RWPE1 (cell line): ENCODE data around the gene CD72.
A peak's percentile ranks its signal among the peaks of the same experiment; 100 is the strongest.
"Not testable (repeated sequence)": the region's sequence is repeated elsewhere in the genome, so short reads cannot be mapped to it uniquely, and the experiment has no call there.

Experiments
- CTCF ChIA-PET: fragments of 350-600 bp; sonication (Branson Sonifier 250); formaldehyde crosslinking; extraction: SDS; loops from one replicate; lab custom pipeline; 2021; lab: Yijun Ruan, JAX
- POLR2A ChIA-PET: fragments of 400-600 bp; formaldehyde crosslinking; extraction: SDS; loops from one replicate; lab custom pipeline; 2020; ENCODE audit warnings: antibody characterized with exemption; ENCODE audit not compliant: low non-redundant PET; lab: Yijun Ruan, JAX
- DNase-seq: peaks from one replicate; pipeline ENCODE4 v3.0.0; 2012; ENCODE audit warnings: low spot score
- H3K27ac ChIP-seq: fragments of 450-650 bp; 2 replicates; pipeline ENCODE4 v1.5.1; 2017
- TF ChIP-seq, protein P1 (sequence below): fragments of 450-650 bp; conservative IDR thresholded peaks from 2 replicates; pipeline ENCODE4 v1.5.1; 2017; ENCODE audit warnings: low read depth, mild to moderate bottlenecking

CD72 gene

DNA sequence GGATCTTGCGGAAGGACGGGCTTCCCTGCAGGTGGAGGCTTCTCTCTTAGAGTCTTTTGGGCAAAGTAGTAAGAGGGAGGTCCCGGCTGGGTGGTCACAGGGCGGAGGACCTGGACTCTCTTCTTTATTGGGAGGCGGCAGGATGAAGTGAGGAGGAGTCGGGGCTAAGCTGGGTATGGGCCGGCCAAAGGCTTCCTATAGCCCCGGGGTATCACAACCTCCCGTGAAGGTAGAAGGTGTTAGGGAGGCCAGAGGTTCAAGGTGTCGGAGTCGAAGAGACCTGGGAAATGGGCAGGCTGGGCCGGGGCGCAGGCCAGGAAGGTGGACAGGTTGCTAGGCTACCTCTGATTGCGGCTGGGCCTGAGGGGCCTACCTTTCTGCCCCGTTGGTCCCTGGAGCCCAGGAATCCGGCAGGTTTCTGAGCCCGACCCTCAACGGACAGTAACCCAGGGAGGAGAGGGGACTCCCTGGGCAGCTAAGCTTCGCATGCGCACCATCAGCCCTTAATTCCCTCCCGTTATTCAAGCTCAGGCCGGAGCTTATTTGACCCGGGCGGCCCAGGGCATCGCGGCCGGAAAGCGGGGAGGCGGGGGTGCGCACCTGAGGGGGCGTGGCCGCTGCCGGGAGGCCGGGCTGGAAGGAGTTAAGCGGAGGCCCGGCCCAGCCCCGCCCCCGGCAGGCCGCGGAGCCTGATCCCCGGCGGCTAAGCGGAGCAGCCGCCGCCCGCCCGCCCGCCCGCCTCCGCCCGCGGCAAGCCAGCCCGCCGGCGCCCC, 13.4 kb downstream of the CD72 start, which contains the start of gene TESK1:
TSS of gene TESK1 (plus strand) at position 685 of the 773 bp plus-strand sequence. CDS start 358 bp downstream, outside the sequence.
- DNase-seq, result peak; percentile 95
- TF ChIP-seq, protein P1, sequence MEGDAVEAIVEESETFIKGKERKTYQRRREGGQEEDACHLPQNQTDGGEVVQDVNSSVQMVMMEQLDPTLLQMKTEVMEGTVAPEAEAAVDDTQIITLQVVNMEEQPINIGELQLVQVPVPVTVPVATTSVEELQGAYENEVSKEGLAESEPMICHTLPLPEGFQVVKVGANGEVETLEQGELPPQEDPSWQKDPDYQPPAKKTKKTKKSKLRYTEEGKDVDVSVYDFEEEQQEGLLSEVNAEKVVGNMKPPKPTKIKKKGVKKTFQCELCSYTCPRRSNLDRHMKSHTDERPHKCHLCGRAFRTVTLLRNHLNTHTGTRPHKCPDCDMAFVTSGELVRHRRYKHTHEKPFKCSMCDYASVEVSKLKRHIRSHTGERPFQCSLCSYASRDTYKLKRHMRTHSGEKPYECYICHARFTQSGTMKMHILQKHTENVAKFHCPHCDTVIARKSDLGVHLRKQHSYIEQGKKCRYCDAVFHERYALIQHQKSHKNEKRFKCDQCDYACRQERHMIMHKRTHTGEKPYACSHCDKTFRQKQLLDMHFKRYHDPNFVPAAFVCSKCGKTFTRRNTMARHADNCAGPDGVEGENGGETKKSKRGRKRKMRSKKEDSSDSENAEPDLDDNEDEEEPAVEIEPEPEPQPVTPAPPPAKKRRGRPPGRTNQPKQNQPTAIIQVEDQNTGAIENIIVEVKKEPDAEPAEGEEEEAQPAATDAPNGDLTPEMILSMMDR, result no peak
- POLR2A ChIA-PET, result interaction anchor here (0.5 to 1.2 kb wide), 3 partner anchors 18 to 53 kb away, joined by 3 to 4 read pairs (median 3); partner anchors contain the start of genes CCDC107 and RMRP
- CTCF ChIA-PET, result interaction anchor here (0.6 to 0.7 kb wide), 2 partner anchors 141 to 602 kb away, joined by 3 to 4 read pairs; no protein-coding TSS in a partner anchor
- peak within 1 kb of the TSS; percentile 92 for H3K27ac ChIP-seq

DNA sequence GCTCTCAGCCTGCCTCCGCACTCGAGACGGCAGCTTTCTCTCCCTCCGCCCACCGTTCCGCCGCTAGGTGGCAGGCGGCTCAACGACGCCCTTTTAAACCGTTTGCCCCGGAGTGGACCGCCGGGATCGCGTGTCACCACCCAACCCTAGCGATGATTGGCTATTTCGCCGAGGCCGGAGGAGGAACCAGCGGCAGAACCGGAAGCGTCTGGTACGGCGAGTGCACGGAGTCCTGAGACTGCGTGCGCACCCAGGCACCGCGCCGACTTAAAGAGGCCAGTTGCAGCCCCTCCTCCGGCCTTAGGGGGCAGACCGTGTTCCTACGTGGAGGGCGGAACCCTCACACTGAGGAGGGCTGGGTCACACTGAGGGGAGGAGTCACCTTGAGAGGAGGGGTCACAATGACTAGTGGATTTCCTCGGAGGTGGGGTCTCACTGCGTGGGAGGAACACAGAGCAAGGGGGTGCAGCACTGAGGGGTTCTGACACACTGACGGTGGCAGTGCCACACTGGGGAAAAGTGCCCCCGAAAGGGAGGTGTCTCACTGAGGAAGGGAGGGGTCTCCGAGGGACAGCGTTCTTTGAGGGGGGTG, 14.1 kb downstream of the CD72 start:
- H3K27ac ChIP-seq, result peak overlapping the region; percentile 92
- ChIA-PET POLR2A (no interaction called here), CTCF (interaction anchor here (0.6 to 1.1 kb wide), 21 partner anchors 11 to 1410 kb away, joined by 3 to 9 read pairs (median 3); partner anchors contain the start of genes CCDC107 and RMRP)
- TF ChIP-seq, protein P1, result peak; percentile 100
- DNase-seq, result peak; percentile 100

DNA sequence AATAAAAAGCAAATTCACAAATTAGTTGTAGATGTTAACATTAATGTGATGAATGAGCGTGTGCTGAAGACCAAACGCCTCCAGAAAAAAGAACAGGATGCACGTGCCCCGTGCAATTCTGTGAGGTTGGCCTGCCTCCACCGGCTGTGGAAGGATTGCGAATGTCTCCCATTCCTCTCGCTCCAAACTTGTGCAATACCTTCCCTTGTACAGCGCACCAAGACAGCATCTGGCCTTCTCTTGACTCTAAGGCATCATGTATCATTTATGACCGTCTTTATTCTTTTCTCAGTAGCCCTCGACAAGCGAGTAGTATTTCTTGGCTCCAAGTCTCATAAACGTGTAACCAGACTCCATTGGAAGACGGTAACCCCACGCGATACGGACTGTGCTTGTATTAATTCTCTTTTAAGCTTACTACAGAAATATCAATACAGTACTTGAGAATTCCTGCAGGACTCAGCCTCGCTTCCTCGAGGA, 14.7 kb downstream of the CD72 start:
- H3K27ac ChIP-seq, result peak overlapping the region; percentile 92
- POLR2A ChIA-PET, result no interaction called here
- peak; percentile 50 for DNase-seq
- TF ChIP-seq, protein P1, result no peak
- CTCF ChIA-PET, result interaction anchor here (0.6 to 1.1 kb wide), 20 partner anchors 11 to 1409 kb away, joined by 3 to 9 read pairs (median 3); partner anchors contain the start of genes CCDC107 and RMRP

DNA sequence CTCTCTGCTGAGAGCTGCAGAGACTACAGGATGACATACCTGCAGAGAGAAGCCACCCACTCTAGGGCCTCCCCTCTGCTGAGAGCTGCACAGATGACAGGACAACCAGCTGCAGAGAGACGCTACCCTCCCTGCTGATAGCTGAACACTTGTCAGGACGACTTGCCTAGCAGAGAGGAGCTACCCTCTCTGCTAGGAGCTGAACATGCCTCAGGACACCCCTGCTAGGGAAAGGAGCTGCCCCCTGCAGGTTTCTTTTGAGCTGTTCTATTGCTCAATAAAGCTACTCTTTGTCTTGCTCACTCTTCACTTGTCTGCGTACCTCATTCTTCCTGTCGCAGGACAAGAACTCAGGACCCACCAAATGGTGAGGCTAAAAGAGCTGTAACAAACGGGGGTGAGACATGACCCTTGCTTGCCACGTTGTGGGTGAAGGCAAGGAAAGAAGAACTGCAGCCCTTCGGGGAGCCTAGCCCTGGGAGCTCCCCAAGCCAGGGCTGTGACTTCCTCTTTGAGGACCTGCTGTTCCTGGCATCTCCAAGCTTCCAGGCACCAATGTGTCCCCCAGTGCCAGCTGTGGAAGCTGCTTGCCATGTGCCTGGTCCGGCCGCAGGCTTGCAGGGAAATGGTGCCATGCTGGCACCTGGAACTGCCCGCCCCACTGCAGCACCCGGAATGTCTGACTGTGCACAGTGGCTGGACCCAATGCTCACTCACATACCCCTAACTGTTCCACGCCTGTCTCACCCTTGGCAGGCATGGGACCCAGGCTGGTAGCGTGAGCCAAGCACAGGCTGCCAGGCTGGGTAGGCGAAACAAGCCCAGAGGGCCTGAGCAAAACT, 18.2 kb downstream of the CD72 start:
- no peak overlapping the region for H3K27ac ChIP-seq
- TF ChIP-seq, protein P1, result no peak
- DNase-seq, result no peak
- ChIA-PET POLR2A (no interaction called here), CTCF (interaction anchor here (0.6 kb wide), 2 partner anchors 184 to 305 kb away, joined by 3 read pairs; no protein-coding TSS in a partner anchor)

DNA sequence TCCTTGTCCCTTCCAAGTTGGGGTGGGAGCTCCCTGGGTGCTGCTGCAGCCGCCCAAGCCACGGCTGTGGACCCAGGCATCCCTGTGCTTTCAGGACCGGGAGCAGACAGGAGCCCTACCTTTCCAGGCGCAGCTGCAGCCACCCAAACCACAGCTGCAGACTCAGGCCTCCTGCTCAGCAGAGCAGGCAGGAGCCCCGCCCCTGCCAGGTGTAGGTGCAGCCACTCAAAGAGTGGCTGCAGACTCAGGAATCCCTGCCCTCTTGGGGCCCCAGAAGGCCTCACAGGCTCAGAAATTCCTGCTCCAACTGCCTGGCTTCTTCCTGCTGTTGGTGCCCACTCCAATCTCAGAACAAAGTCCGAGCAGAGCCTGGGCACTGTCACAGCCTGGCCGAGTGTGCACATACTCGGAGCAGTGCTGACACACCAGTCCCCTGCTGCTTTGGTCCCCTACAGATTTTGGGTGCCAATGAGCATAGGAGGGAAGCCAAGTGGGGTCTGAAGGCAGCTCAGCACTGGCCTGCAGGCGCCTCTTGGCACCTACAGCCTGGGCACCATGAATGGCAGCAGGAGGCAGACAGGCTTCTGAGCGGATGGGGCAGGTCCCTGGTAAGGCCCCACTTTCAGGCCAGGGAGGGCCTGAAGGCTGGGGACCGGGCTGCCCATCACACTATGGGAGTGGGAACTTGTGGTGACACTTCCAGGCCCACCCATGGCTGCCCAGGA, 19.2 kb downstream of the CD72 start:
- no peak for DNase-seq
- ChIA-PET CTCF (interaction anchor here (1.0 kb wide), 1 partner anchor 10 kb away, joined by 3 read pairs; no protein-coding TSS in a partner anchor), POLR2A (no interaction called here)
- H3K27ac ChIP-seq, result no peak overlapping the region
- TF ChIP-seq, protein P1, result no peak

DNA sequence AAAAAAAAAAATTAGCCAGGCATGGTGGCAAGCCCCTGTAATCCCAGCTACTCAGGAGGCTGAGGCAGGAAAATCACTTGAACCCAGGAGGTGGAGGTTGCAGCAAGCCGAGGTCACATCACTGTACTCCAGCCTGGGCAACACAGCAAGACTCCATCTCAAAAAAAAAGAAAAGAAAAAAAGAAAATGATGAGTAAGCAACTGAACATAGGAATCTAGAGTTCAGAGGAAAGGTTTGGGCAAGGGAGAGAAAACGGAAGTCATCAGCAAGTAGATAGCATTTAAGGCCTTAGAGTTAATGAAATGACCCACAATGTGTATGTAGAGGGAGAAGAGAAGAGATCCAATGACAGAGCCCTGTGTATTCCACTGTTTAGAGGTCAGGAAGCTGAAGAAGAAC, 21.3 kb downstream of the CD72 start:
- CTCF ChIA-PET, DNase-seq, POLR2A ChIA-PET, H3K27ac ChIP-seq: not testable (repeated sequence)
